ENCODE data around the gene ZNF200.

DNA sequence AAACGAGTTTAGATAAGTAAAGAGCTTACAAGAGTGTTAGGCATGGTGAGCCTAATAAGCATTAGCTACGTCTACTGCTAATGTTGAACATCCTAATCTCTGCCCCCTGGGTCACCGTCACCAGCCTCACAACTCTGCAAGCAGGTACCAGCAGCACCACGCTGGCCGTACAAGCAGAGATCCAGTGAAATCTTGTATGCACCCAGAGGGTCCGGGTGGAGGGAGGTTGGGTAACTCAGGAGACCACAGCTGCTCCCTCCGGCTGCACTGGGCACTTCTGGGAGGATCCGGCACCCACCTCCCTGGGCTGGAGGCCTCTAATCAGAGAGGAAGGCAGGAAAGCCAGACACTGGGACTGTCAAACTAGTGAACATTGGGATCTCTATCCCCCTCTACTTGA is 55.3 kb downstream of the ZNF200 start:
- TF ChIP-seq RAD21 (IDR thresholded peaks at IDR 0.05; ENCODE audit: low read length): no peak
- TF ChIP-seq SMC3 (IDR thresholded peaks at IDR 0.05; ENCODE audit: low read depth, low read length): no peak
